Keratinocyte (primary cell): Measurements from ENCODE around the gene ASPN. TPM values are rescaled to one million over a fixed set of nuclear protein-coding genes. Genes with fewer than 3 reads are reported as not detected.

Experiments used
- DNase-seq: peaks from one replicate; pipeline ENCODE4 v3.0.0-alpha.2; 2011; ENCODE audit warnings: low read depth, missing footprints, low spot score
- FAIRE-seq: peaks from 2 replicates; lab custom pipeline; 2011; peaks lifted over from hg19 to GRCh38; lab: Jason Lieb, UNC
- H2AFZ ChIP-seq: 2 replicates; pipeline ENCODE4 v1.6.0; 2012; ENCODE audit warnings: low read length, control low read depth, inconsistent platforms; ENCODE audit not compliant: control insufficient read depth
- H3K27ac ChIP-seq: 2 replicates; pipeline ENCODE4 v1.5.1; 2011; ENCODE audit warnings: low read length; ENCODE audit not compliant: control insufficient read depth, insufficient read depth
- H3K27me3 ChIP-seq: 3 replicates; pipeline ENCODE4 v1.6.0; 2011; ENCODE audit warnings: low read length; ENCODE audit not compliant: control insufficient read depth, insufficient read depth; ENCODE audit errors: extremely low read depth
- H3K36me3 ChIP-seq, 2 experiments: 2 replicates in 1 of 2; 3 replicates in 1 of 2; pipeline ENCODE4 v1.5.1; 2011; ENCODE audit warnings: low read length in 2 of 2, mild to moderate bottlenecking in 1 of 2; ENCODE audit not compliant: control insufficient read depth in 2 of 2, insufficient read depth in 2 of 2; ENCODE audit errors: extremely low read depth in 1 of 2
- H3K4me1 ChIP-seq: 3 replicates; pipeline ENCODE4 v1.5.1; 2011; ENCODE audit warnings: low read length; ENCODE audit not compliant: control insufficient read depth, insufficient read depth; ENCODE audit errors: extremely low read depth
- H3K4me2 ChIP-seq: 3 replicates; pipeline ENCODE4 v1.6.0; 2011; ENCODE audit warnings: low read depth, low read length; ENCODE audit not compliant: control insufficient read depth, insufficient read depth; ENCODE audit errors: extremely low read depth
- H3K4me3 ChIP-seq, 3 experiments: fragments of 200-600 bp in 1 of 3; sonication (generic) in 1 of 3; 2 replicates in 2 of 3; 3 replicates in 1 of 3; pipeline ENCODE4 v1.5.1; 2011 to 2016; ENCODE audit warnings: low read length in 3 of 3, mild to moderate bottlenecking in 3 of 3, control low read depth in 2 of 3, inconsistent platforms in 1 of 3, low read depth in 1 of 3, mixed read lengths in 1 of 3, mixed run types in 1 of 3, moderate library complexity in 1 of 3; ENCODE audit not compliant: control insufficient read depth in 2 of 3, insufficient read depth in 2 of 3; ENCODE audit errors: extremely low read depth in 1 of 3
- H3K79me2 ChIP-seq: 2 replicates; pipeline ENCODE4 v1.6.0; 2012; ENCODE audit warnings: low read length; ENCODE audit not compliant: control insufficient read depth, insufficient read depth
- H3K9ac ChIP-seq: 3 replicates; pipeline ENCODE4 v1.6.0; 2011; ENCODE audit warnings: low read length; ENCODE audit not compliant: control insufficient read depth, insufficient read depth; ENCODE audit errors: extremely low read depth
- H3K9me1 ChIP-seq: 3 replicates; pipeline ENCODE4 v1.6.0; 2011; ENCODE audit warnings: low read length; ENCODE audit not compliant: control insufficient read depth, insufficient read depth; ENCODE audit errors: extremely low read depth
- H3K9me3 ChIP-seq: 2 replicates; pipeline ENCODE4 v1.5.1; 2012; ENCODE audit warnings: low read depth, low read length; ENCODE audit not compliant: control insufficient read depth
- H4K20me1 ChIP-seq: 3 replicates; pipeline ENCODE4 v1.6.0; 2011; ENCODE audit warnings: low read length; ENCODE audit not compliant: control insufficient read depth, insufficient read depth; ENCODE audit errors: extremely low read depth
- EZH2 ChIP-seq: IDR thresholded peaks from one replicate; pipeline ENCODE4 v1.6.1; 2012; ENCODE audit warnings: inconsistent platforms, mild to moderate bottlenecking, low read length, moderate library complexity
- dilution Hi-C: fragments of 300-500 bp; cut with MboI; formaldehyde crosslinking; loops from one replicate; pipeline ENCODE4 v1.7.0; 2020; ENCODE audit warnings: low sequenced_read_pairs; ENCODE audit not compliant: extremely low pct_ligation_motif_present
- polyA plus RNA-seq, 5 experiments: library from polyadenylated mRNA; depleted of rRNA in 3 of 5; stranded (reverse) in 3 of 5; stranded (forward) in 1 of 5; unstranded in 1 of 5; fragments of >200 nt; gene quantifications; 1 replicate in 1 of 5; 2 replicates in 3 of 5; 3 replicates in 1 of 5; pipeline versions ENCODE4 v1.2.1 to v1.2.3, GENCODE V29; 2011 to 2012; ENCODE audit warnings: missing spikeins in 2 of 5, low read depth in 1 of 5, low replicate concordance in 1 of 5
- TF ChIP-seq, protein P1 (sequence below), 3 experiments: IDR thresholded peaks in 1 of 3; conservative IDR thresholded peaks in 1 of 3; optimal IDR thresholded peaks in 1 of 3; 2 replicates in 2 of 3; 3 replicates in 1 of 3; pipeline versions ENCODE3 to v1.5.1; 2011; ENCODE audit warnings: low read length in 3 of 3, mild to moderate bottlenecking in 3 of 3, moderate library complexity in 2 of 3, control low read depth in 1 of 3, inconsistent platforms in 1 of 3; ENCODE audit not compliant: insufficient read depth in 2 of 3; ENCODE audit errors: extremely low read depth in 1 of 3

Gene ASPN
- polyA plus RNA-seq, 1 donor (not counting 4 experiments of a cell fraction or from before 2014, with no cell fraction given): 0.63 TPM

DNA sequence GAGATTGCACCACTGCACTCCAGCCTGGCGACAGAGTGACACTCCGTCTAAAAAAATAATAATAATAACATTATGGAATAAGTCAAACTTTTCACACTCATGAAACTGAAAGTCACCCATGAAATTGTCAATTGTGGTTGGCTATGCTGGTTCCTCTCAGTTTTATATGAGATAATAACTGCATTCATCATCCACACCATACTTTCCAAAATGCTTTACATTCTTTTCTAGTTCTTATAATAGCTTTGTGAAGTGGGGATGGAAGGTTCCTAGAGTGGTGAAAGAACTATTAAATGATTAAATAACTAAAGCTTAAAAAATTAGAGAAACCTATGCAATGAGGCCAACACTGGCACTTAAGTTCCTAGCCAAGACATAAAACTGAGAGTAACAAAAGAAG lies 12.6 kb upstream of the ASPN start:
- no peak for FAIRE-seq
- Histone ChIP-seq H3K4me2 (no peak overlapping the region), H3K79me2 (no peaks in the 10 kb centered on the region), H3K27me3 (no peaks in the 10 kb centered on the region), H3K4me3 (no peak overlapping the region), H3K27ac (no peak overlapping the region), H3K9me3 (no peaks in the 10 kb centered on the region), H4K20me1 (no peaks in the 10 kb centered on the region), H3K9me1 (no peaks in the 10 kb centered on the region), H3K36me3 (no peaks in the 10 kb centered on the region), H3K9ac (no peak overlapping the region), H3K4me1 (no peaks in the 10 kb centered on the region), H2AFZ (no peak overlapping the region)
- no peak for TF ChIP-seq EZH2
- TF ChIP-seq, protein P1, sequence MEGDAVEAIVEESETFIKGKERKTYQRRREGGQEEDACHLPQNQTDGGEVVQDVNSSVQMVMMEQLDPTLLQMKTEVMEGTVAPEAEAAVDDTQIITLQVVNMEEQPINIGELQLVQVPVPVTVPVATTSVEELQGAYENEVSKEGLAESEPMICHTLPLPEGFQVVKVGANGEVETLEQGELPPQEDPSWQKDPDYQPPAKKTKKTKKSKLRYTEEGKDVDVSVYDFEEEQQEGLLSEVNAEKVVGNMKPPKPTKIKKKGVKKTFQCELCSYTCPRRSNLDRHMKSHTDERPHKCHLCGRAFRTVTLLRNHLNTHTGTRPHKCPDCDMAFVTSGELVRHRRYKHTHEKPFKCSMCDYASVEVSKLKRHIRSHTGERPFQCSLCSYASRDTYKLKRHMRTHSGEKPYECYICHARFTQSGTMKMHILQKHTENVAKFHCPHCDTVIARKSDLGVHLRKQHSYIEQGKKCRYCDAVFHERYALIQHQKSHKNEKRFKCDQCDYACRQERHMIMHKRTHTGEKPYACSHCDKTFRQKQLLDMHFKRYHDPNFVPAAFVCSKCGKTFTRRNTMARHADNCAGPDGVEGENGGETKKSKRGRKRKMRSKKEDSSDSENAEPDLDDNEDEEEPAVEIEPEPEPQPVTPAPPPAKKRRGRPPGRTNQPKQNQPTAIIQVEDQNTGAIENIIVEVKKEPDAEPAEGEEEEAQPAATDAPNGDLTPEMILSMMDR (optimal IDR thresholded peaks at IDR 0.05 in 1 of 3, IDR thresholded peaks at IDR 0.05 in 1 of 3, conservative IDR thresholded peaks at IDR 0.05 in 1 of 3; ENCODE audit: extremely low read depth in 1 of 3, insufficient read depth in 2 of 3, low read length in 3 of 3): no peak
- no peak for DNase-seq
- dilution Hi-C loops: no loop called here

DNA sequence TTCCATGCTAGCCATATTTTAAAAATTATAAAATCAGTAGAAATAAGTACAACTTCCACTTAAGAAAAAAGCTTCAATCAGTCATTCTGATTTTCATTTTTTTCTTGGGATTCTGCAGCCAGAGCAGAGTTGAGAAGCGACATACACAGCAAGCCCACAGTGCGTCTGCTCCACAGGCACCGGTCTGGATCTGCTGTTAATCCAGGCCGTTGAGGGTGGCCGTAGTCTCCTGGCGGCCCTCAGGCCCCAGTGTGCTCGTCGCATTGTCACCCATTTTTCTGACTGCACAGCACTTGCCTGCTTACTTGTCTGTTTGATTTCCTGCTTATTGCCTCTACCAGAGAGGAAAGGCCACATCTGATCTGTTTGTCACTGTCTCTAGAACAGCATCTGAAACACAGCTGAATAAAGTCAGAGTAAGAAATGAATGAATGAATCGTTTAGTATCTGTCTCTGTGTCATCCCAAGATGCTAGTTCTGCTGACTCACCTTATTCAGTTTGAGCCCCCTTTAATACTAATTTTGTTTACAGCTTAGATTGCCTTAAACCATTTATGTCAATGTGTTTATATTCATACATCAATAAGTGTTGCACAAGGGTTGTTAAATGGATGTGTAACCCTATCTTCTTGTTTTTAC lies 11.6 kb upstream of the ASPN start:
- no peaks in the 10 kb centered on the region for H3K27me3 ChIP-seq
- no peaks in the 10 kb centered on the region for H3K9me3 ChIP-seq
- TF ChIP-seq EZH2: no peak
- TF ChIP-seq, protein P1 (optimal IDR thresholded peaks at IDR 0.05 in 1 of 3, IDR thresholded peaks at IDR 0.05 in 1 of 3, conservative IDR thresholded peaks at IDR 0.05 in 1 of 3; ENCODE audit: extremely low read depth in 1 of 3, insufficient read depth in 2 of 3, low read length in 3 of 3): no peak
- no peak overlapping the region for H3K4me2 ChIP-seq
- H3K27ac ChIP-seq: no peak overlapping the region
- dilution Hi-C loops: no loop called here
- H3K79me2 ChIP-seq: no peaks in the 10 kb centered on the region
- no peak overlapping the region for H3K4me3 ChIP-seq
- H3K36me3 ChIP-seq: no peaks in the 10 kb centered on the region
- no peaks in the 10 kb centered on the region for H4K20me1 ChIP-seq
- peaks cover 8% of the 10 kb centered on the region for H3K4me1 ChIP-seq
- FAIRE-seq: no peak
- no peaks in the 10 kb centered on the region for H3K9me1 ChIP-seq
- DNase-seq: no peak
- no peak overlapping the region for H2AFZ ChIP-seq
- H3K9ac ChIP-seq: no peak overlapping the region
